ENCODE data around the gene STAC3.

GRCh38 chr12:57212701-57213057 is 38.3 kb downstream of the STAC3 start:
- TF ChIP-seq ZNF274 (IDR thresholded peaks at IDR 0.05; ENCODE audit: low read depth, low read length) (no peak), SUZ12 (IDR thresholded peaks at IDR 0.05; ENCODE audit: extremely low read depth, insufficient read depth, insufficient read length) (no peak)

All from NT2/D1 (cell line).